Effector memory CD4-positive, alpha-beta T cell (primary cell): ENCODE results near the gene NRIP2.

Experiments
- DNase-seq, 3 donors: peaks; one replicate each; pipeline ENCODE4 v3.0.0-alpha.2; 2020
- H3K27ac ChIP-seq: 2 replicates; pipeline ENCODE4 v1.7.0; 2013; ENCODE audit warnings: mild to moderate bottlenecking, low read length, moderate library complexity; ENCODE audit not compliant: insufficient read depth, poor library complexity, severe bottlenecking
- H3K27me3 ChIP-seq: replicated peaks from 2 replicates; pipeline ENCODE4 v1.7.0; 2013; ENCODE audit warnings: mild to moderate bottlenecking, low read length; ENCODE audit not compliant: insufficient read depth, control insufficient read depth, poor library complexity, severe bottlenecking
- H3K36me3 ChIP-seq: 2 replicates; pipeline ENCODE4 v1.7.0; 2013; ENCODE audit warnings: mild to moderate bottlenecking, low read length, moderate library complexity; ENCODE audit not compliant: control insufficient read depth, insufficient read depth
- H3K4me1 ChIP-seq: 2 replicates; pipeline ENCODE4 v1.7.0; 2013; ENCODE audit warnings: low read length, mild to moderate bottlenecking; ENCODE audit not compliant: control insufficient read depth, insufficient read depth, poor library complexity, severe bottlenecking
- H3K4me3 ChIP-seq: 2 replicates; pipeline ENCODE4 v1.7.0; 2013; ENCODE audit warnings: low read length, low read depth, mild to moderate bottlenecking; ENCODE audit not compliant: insufficient read depth, poor library complexity, severe bottlenecking
- H3K9me3 ChIP-seq: 2 replicates; pipeline ENCODE4 v1.7.0; 2013; ENCODE audit warnings: mild to moderate bottlenecking, low read length, moderate library complexity; ENCODE audit not compliant: control insufficient read depth

NRIP2 gene

DNA sequence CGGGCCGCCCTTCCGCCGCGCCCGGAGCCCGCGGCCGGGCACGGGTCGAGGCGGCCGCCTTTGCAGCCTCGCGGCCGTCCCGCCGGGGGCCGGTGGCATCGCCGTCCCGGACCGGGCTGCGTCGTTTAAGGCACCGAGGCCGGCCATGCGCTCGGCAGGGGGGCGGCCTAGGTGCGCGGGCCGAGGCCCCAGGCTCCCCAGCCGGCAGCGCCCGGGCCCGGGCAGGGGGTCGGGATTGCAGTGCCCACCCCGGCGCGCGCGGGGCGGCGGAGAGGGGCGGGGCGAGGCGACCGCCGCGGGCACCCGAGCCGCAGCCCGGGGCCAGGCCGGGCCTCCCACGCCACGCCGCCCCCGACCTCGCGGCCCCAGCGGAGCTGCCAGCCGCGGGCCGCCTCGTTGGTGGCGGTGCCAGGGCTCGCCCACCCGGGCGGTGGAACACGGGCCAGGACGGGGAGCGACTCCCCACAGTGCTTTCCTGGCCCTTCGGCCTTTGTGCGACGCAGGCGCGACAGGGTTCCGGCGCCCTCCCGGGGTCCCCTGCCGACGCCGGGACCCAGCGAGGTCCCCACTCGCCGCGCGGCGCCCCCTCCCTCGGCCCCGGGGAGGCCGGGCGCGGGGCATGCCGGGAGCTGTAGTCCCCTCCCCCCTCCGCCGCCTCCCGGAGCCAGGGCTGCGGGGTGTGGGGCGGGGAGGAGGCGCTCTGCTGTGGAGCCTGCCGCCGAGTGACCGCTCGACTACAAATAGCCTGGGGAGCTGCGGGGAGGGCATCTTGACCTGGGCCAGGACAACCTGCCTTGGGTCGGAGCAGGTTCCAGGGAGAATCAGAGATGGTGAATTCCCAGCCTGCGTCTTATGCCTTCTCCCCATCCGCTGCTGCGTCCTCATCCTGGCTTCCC is 39.3 kb downstream of the NRIP2 start:
- Histone ChIP-seq H3K4me1 (peaks cover 18% of the 10 kb centered on the region), H3K27me3 (no peaks in the 10 kb centered on the region), H3K36me3 (peaks cover 30% of the 10 kb centered on the region), H3K27ac (peak overlapping the region; percentile 59), H3K9me3 (no peaks in the 10 kb centered on the region), H3K4me3 (peak overlapping the region; percentile 67)
- DNase-seq = peak; percentile 43 to 61 (median 56)

GRCh38 chr12:2794736-2795289 is 40.0 kb downstream of the NRIP2 start, which contains the start of gene FKBP4:
Gene FKBP4, plus strand, starts transcription at chr12:2794970. Its CDS starts 170 bp downstream, at chr12:2795140.
- Histone ChIP-seq H3K4me1 (peaks cover 18% of the 10 kb centered on the region), H3K4me3 (peak within 1 kb of the TSS; percentile 67), H3K27me3 (no peaks in the 10 kb centered on the region), H3K36me3 (peaks cover 23% of the 10 kb centered on the region), H3K27ac (peak within 1 kb of the TSS; percentile 59), H3K9me3 (no peaks in the 10 kb centered on the region)
- peak; percentile 82 to 84 (median 84) for DNase-seq

GRCh38 chr12:2794191-2794735 is 40.6 kb downstream of the NRIP2 start:
- peak overlapping the region; percentile 41 for H3K27ac ChIP-seq
- no peak for DNase-seq
- H3K4me3 ChIP-seq = peak overlapping the region; percentile 67
- H3K27me3 ChIP-seq = no peaks in the 10 kb centered on the region
- no peaks in the 10 kb centered on the region for H3K9me3 ChIP-seq
- peaks cover 17% of the 10 kb centered on the region for H3K36me3 ChIP-seq
- peaks cover 18% of the 10 kb centered on the region for H3K4me1 ChIP-seq

GRCh38 chr12:2793561-2793960 is 41.3 kb downstream of the NRIP2 start:
- H3K27ac ChIP-seq = no peak overlapping the region
- no peak overlapping the region for H3K4me3 ChIP-seq
- H3K4me1 ChIP-seq = peaks cover 18% of the 10 kb centered on the region

DNA sequence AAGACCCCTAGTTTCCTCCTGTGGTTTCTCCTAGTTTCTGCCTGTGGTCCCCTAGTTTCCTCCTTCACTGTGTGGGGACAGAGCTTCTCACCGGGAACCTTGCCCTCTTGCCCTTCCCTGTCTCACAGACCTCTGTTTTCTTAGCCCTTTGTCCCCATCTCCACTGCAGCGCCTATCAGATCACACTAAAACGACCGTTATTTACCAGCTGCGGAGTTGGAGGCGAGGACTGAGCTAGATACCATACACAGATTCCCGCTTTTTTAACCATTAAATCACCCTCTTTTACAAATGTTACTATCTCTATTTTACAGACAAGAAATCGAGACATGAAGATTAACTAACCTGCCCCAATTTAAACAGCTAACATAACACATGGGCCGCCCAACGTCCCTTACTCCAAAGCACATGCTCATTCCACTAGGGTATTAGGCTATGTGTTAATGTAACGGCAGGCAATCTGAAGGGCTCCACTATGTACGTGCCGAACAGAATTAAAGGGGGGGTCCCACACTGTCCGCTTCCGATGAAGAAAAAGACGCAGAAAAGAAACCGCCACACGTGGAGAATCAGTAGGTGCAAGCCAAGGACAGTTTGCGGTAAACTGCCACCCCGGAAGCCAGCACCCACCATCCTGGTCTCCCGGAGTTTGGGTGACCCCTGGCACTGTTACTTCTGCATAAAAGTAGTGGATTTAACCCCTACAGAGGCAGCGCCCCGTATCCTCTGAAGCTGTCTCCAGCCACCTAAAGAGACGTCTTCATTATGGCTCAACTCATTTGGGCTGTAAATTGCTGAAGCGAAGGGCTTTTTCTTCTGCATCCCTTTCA is 41.9 kb downstream of the NRIP2 start:
- no peaks in the 10 kb centered on the region for H3K9me3 ChIP-seq
- H3K4me3 ChIP-seq = no peak overlapping the region
- no peak overlapping the region for H3K27ac ChIP-seq
- H3K4me1 ChIP-seq = peaks cover 18% of the 10 kb centered on the region
- H3K36me3 ChIP-seq = peaks cover 6% of the 10 kb centered on the region
- no peaks in the 10 kb centered on the region for H3K27me3 ChIP-seq
- DNase-seq = no peak

More at GRCh38 chr12:2793561-2793960, 41.3 kb downstream of the NRIP2 start:
- DNase-seq = no peak
- Histone ChIP-seq H3K27me3 (no peaks in the 10 kb centered on the region), H3K36me3 (peaks cover 10% of the 10 kb centered on the region), H3K9me3 (no peaks in the 10 kb centered on the region)

GRCh38 chr12:2791089-2791488 is 43.7 kb downstream of the NRIP2 start:
- no peak for DNase-seq
- no peak overlapping the region for H3K27ac ChIP-seq
- H3K4me3 ChIP-seq = no peak overlapping the region
- peaks cover 7% of the 10 kb centered on the region for H3K4me1 ChIP-seq
- H3K36me3 ChIP-seq = no peaks in the 10 kb centered on the region
- H3K27me3 ChIP-seq = no peaks in the 10 kb centered on the region
- no peaks in the 10 kb centered on the region for H3K9me3 ChIP-seq

- peaks cover 5% of the 10 kb centered on the region for H3K4me1 ChIP-seq
- no peak overlapping the region for H3K4me3 ChIP-seq
- no peaks in the 10 kb centered on the region for H3K27me3 ChIP-seq
- no peak overlapping the region for H3K27ac ChIP-seq
- no peaks in the 10 kb centered on the region for H3K9me3 ChIP-seq
- no peaks in the 10 kb centered on the region for H3K36me3 ChIP-seq
- no peak for DNase-seq
Observed at GRCh38 chr12:2785017-2785416, 49.8 kb downstream of the NRIP2 start.

DNA sequence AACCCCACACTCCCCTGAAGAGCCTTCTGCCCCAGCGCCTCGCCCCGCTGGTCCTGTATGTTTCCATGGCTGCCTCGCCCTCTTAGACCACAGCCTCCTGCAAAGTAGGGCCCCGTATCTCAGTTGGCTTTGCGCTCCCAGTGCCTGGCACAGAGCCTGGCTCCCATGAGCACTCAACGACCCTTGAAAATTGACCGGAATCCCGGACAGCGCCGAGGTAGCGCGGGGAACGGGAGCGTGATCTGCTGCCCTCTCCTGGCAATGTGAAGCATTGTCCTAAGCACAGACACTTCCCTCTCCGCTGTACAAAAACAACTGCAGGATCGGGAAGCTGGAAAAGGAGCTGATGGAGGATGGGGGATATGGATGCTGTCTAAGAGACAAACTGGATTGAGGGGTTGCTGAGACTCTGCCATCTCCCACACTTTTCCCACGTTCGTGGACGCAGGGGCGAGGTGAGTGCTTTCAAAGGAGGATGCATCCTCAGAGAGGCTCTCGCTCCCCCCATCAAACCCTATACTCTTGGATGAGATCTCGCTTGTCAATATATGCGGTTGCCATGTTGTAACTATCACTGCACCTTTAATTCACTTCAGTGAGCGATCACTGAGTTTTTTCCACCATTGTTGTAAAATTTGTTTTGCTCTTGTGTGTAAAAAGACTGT is 50.8 kb downstream of the NRIP2 start:
- peak; percentile 9 to 27 (median 16) for DNase-seq
- no peaks in the 10 kb centered on the region for H3K27me3 ChIP-seq
- no peaks in the 10 kb centered on the region for H3K36me3 ChIP-seq
- no peaks in the 10 kb centered on the region for H3K9me3 ChIP-seq
- no peak overlapping the region for H3K27ac ChIP-seq
- peak overlapping the region; percentile 33 for H3K4me3 ChIP-seq
- peaks cover 5% of the 10 kb centered on the region for H3K4me1 ChIP-seq

GRCh38 chr12:2779281-2779680 is 55.6 kb downstream of the NRIP2 start:
- no peaks in the 10 kb centered on the region for H3K36me3 ChIP-seq
- no peaks in the 10 kb centered on the region for H3K27me3 ChIP-seq
- H3K9me3 ChIP-seq = no peaks in the 10 kb centered on the region
- peaks cover 5% of the 10 kb centered on the region for H3K4me1 ChIP-seq
- H3K4me3 ChIP-seq = no peak overlapping the region
- H3K27ac ChIP-seq = no peak overlapping the region
- DNase-seq = no peak
